RWPE1 (cell line): Measurements from ENCODE around the gene CD248.

Source experiments
- CTCF ChIA-PET: fragments of 350-600 bp; sonication (Branson Sonifier 250); formaldehyde crosslinking; extraction: SDS; loops from one replicate; lab custom pipeline; 2021; lab: Yijun Ruan, JAX
- POLR2A ChIA-PET: fragments of 400-600 bp; formaldehyde crosslinking; extraction: SDS; loops from one replicate; lab custom pipeline; 2020; ENCODE audit warnings: antibody characterized with exemption; ENCODE audit not compliant: low non-redundant PET; lab: Yijun Ruan, JAX
- DNase-seq: peaks from one replicate; pipeline ENCODE4 v3.0.0; 2012; ENCODE audit warnings: low spot score
- H3K27ac ChIP-seq: fragments of 450-650 bp; 2 replicates; pipeline ENCODE4 v1.5.1; 2017
- TF ChIP-seq, protein P1 (sequence below): fragments of 450-650 bp; conservative IDR thresholded peaks from 2 replicates; pipeline ENCODE4 v1.5.1; 2017; ENCODE audit warnings: low read depth, mild to moderate bottlenecking

Gene CD248

DNA sequence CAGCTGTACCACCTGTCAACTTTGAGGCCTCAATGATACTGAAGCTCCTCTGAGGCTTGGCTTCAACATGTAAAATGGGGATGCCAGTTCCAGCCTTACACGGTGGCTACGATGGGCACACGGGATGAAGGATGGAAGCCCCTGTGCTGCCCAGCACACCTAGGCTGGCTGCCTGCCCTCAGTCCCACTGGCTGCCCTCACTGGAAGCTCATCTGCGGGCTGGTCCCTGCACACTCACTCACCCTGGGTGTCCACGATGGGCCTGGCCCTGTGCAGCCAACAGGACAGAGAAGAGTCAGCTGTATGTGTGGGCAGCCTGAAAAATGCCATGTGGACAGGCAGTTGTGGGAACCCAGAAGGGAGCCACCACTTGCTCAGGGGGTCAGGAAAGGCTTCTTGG lies 30.1 kb downstream of the CD248 start:
- TF ChIP-seq, protein P1, sequence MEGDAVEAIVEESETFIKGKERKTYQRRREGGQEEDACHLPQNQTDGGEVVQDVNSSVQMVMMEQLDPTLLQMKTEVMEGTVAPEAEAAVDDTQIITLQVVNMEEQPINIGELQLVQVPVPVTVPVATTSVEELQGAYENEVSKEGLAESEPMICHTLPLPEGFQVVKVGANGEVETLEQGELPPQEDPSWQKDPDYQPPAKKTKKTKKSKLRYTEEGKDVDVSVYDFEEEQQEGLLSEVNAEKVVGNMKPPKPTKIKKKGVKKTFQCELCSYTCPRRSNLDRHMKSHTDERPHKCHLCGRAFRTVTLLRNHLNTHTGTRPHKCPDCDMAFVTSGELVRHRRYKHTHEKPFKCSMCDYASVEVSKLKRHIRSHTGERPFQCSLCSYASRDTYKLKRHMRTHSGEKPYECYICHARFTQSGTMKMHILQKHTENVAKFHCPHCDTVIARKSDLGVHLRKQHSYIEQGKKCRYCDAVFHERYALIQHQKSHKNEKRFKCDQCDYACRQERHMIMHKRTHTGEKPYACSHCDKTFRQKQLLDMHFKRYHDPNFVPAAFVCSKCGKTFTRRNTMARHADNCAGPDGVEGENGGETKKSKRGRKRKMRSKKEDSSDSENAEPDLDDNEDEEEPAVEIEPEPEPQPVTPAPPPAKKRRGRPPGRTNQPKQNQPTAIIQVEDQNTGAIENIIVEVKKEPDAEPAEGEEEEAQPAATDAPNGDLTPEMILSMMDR = no peak
- ChIA-PET POLR2A (no interaction called here), CTCF (interaction anchor here (0.5 to 0.7 kb wide), 2 partner anchors 22 to 382 kb away, joined by 3 to 4 read pairs; no protein-coding TSS in a partner anchor)
- peak overlapping the region; percentile 90 for H3K27ac ChIP-seq
- no peak for DNase-seq

DNA sequence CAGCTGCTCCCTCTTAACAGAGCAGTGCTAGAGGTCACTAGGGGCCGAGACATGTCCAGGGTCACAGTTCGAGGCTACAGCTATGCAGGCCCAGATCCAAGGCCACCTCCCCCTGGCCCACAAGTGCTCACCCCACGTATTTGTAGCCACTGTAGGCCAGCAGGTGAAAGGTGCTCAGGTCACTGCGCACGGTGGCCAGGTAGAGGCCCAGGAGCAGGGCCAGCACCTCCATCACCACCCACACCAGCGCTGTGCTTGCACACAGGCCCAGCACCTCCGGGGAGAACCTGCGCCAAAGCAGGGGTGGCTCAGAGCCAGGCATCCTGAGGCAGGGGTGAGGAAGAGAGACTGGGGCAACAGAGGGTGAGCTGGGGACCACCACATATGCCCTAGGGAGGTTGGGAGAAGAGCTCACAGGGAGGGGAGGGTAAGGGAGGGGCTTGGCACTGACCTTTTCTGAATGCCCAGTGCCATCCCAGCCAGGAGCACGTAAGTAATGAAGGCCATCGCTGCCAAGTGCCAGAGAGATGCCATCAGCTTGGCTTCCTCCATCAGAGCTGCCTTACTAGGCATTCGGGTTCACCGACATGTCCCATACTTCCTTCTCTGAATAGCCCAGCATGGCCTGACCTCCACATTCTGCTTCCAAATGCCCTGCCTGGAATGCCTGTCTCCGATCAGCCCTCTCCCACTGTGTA lies 31.4 kb downstream of the CD248 start:
- POLR2A ChIA-PET = no interaction called here
- TF ChIP-seq, protein P1 = no peak
- CTCF ChIA-PET = no interaction called here
- no peak for DNase-seq
- H3K27ac ChIP-seq = peak overlapping the region; percentile 90

DNA sequence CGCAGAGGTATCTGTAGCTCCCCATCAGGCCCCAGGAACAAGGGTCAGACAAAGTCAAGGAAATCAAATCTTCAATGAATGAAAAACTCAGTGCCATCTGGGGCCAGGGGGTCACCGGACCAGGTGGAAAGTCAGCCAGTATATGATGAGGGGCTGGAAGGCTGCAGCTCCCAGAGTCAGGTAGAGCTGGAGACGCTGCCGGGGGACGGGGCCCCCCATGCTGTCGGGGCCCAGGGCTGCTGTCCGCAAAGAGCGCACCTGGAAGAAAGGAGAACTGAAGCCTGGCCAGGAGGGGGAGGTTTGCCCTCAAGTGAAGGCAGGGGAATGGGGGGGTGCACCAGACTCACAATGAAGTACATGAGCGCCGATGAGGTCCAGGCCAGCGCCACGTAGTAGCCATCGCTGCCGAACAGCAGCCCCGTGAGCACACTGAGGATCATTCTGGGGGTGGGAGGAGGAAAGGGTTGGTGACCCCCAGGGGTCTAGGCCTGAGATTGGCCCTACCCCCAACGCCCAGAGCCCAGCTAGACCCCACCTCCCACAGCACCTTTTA lies 32.2 kb downstream of the CD248 start:
- TF ChIP-seq, protein P1 = no peak
- CTCF ChIA-PET = interaction anchor here (1.0 kb wide), 1 partner anchor 27 kb away, joined by 3 read pairs; no protein-coding TSS in a partner anchor
- DNase-seq = no peak
- POLR2A ChIA-PET = no interaction called here
- H3K27ac ChIP-seq = peak overlapping the region; percentile 57; the same call in 1 of the 2 replicates

DNA sequence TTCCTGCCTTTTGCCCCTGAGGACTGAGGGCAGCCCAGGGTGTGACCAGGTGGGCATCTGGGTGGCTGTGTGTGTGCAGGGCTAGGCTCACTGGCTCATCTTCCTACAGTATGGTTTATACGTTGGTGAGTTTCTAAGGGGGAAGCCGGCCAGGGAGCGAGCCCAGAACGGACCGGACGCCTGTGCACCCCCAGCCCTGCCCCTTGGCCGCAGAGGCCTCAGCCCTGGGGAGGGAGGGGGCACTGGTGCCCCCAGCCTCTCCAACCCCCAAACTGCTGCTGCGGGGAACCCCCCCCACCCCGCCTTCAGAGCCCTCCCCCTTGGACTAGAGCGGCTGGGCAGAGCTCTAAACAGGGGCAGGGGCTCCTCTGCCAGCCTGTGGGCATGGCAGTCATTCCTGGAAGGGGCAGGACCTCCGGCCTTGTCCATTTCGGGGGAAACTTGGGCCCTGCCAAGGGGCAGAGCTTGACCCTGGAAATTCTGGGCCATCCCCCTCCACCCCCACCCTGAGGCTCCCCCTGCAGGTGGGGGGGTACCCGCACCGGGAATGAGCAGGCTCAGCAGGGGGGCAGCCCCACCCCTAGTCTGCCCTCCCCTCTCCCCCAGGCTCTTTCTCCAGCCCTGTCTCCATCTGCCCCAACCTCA lies 33.3 kb downstream of the CD248 start:
- DNase-seq = no peak
- TF ChIP-seq, protein P1 = no peak
- ChIA-PET POLR2A (no interaction called here), CTCF (interaction anchor here (0.6 to 1.4 kb wide), 7 partner anchors 7 to 433 kb away, joined by 3 to 6 read pairs (median 4); no protein-coding TSS in a partner anchor)
- H3K27ac ChIP-seq = peak overlapping the region; percentile 57

DNA sequence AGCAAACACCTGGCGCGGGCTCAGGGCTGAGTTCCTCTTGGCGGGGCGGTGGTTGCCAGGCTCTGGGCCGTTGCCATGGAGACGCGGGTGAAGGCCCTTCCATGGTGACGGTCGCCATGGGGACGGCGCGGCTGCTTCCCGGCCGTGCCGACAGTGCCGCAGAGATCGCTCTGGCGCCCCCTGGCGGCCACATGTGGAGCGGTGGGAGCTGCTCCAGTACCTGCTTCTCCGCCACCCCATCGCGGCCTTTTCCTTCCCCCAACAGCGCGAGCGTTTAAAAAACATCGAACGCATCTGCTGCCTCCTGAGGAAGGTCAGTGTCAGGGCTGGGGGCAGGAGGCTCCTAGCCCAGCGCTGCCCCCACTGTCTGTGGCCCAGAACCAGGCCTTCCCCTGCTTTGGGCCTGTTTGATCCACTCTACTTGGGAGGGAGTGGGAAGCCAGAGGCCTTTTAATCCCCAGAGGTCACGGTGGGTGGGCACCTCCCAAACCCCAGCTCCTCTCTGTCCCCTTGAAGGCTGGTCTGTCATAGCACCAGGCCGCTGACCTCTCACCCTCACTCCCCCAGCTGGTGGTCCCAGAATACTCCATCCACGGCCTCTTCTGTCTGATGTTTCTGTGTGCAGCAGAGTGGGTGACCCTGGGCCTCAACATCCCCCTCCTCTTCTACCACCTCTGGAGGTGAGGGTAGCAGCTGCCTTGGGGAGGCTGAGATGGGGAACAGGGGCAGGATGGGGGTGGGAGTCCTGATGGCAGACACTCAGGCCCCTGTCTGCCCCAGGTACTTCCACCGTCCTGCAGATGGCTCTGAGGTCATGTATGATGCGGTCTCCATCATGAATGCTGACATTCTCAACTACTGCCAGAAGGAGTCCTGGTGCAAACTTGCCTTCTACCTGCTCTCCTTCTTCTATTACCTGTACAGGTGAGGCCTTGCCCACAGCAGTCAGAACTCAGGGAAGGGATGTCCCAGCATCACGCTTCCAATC lies 34.1 kb downstream of the CD248 start:
- POLR2A ChIA-PET = no interaction called here
- DNase-seq = peak; percentile 87
- CTCF ChIA-PET = interaction anchor here (0.6 to 1.4 kb wide), 11 partner anchors 8 to 1223 kb away, joined by 3 to 13 read pairs (median 4); no protein-coding TSS in a partner anchor
- TF ChIP-seq, protein P1 = peak; percentile 94
- H3K27ac ChIP-seq = peak overlapping the region; percentile 57
